Stimulated activated CD8-positive, alpha-beta memory T cell treated with anti-CD3 and anti-CD28 coated beads, Interleukin-2, amount 100 ng/mL, for 1 hour (primary cell): Measurements from ENCODE around the gene NAALADL2.

Experiments used
- DNase-seq, 2 donors: peaks; one replicate each; pipeline ENCODE4 v3.0.0-alpha.2; 2020; ENCODE audit warnings: low read depth in 2 of 2

Gene NAALADL2

GRCh38 chr3:174859114-174859735, at the start of gene NAALADL2:
Gene NAALADL2 (plus strand): TSS chr3:174859334.
- DNase-seq = no peak

- no peak for DNase-seq
Observed at GRCh38 chr3:174810254-174810653, 48.9 kb upstream of the NAALADL2 start.

- no peak for DNase-seq
Observed at GRCh38 chr3:174812172-174812862, 46.8 kb upstream of the NAALADL2 start.

- no peak for DNase-seq
Observed at GRCh38 chr3:174815750-174816149, 43.4 kb upstream of the NAALADL2 start.

- no peak for DNase-seq
Observed at GRCh38 chr3:174820885-174821284, 38.2 kb upstream of the NAALADL2 start.

GRCh38 chr3:174821477-174821876, 37.7 kb upstream of the NAALADL2 start:
- DNase-seq = no peak

GRCh38 chr3:174822320-174822719, 36.8 kb upstream of the NAALADL2 start:
- DNase-seq = no peak

GRCh38 chr3:174826069-174826468, 33.1 kb upstream of the NAALADL2 start:
- no peak for DNase-seq

- no peak for DNase-seq
Observed at GRCh38 chr3:174844746-174845145, 14.4 kb upstream of the NAALADL2 start.

GRCh38 chr3:174846055-174846454, 13.1 kb upstream of the NAALADL2 start:
- DNase-seq = no peak

GRCh38 chr3:174854987-174855386, 4.1 kb upstream of the NAALADL2 start:
- DNase-seq = no peak

- no peak for DNase-seq
Observed at GRCh38 chr3:174857301-174857700, 1.8 kb upstream of the NAALADL2 start.

GRCh38 chr3:174858353-174858752, 781 bp upstream of the NAALADL2 start:
- DNase-seq = no peak

- no peak for DNase-seq
Observed at GRCh38 chr3:174859756-174860155, 622 bp downstream of the NAALADL2 start.

GRCh38 chr3:174862101-174862500, 3.0 kb downstream of the NAALADL2 start:
- DNase-seq = no peak

GRCh38 chr3:174862666-174863065, 3.5 kb downstream of the NAALADL2 start:
- no peak for DNase-seq

- DNase-seq = no peak
Observed at GRCh38 chr3:174863488-174863887, 4.4 kb downstream of the NAALADL2 start.

GRCh38 chr3:174869448-174869847, 10.3 kb downstream of the NAALADL2 start:
- DNase-seq = no peak

GRCh38 chr3:174873832-174874657, 14.9 kb downstream of the NAALADL2 start:
- no peak for DNase-seq

GRCh38 chr3:174882789-174883188, 23.7 kb downstream of the NAALADL2 start:
- DNase-seq = no peak

GRCh38 chr3:174883881-174884675, 24.9 kb downstream of the NAALADL2 start:
- DNase-seq = no peak
